Measurements from ENCODE around the gene AGPAT2.

AGPAT2 gene

DNA sequence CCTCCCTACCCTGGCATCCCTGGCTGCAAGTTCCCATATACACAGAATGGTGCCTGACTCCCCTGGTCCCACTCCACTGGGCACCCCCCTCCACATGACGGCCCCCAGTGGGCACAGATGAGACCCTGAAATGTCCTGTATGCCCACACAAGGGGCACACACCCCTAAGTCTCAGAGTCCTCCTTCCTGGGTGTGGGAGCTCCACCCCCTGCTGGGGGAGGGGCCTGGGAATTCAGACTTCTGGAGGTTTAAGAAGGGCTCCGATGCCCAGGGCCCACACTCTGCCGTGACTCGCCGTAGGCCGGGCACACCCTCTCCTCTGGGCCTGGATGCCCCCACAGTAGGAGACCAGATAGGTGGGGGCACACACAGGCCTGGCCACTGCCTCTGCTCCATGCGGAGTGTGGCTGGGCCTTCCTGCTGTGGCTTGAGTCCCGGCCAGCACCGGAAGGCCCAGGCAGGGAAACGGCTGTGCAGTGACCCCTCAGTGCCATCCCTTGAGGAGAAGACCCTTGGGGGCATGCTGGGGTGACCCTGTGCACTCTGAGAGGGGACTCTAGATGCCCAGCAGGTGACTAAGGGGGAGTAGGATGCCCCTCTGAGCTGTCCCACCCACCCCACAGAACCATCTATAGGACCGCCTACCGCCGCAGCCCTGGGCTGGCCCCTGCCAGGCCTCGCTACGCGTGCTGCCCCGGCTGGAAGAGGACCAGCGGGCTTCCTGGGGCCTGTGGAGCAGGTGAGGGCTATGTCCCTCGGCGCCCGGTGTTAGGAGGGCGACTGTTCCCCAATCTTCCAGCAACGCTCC, 18.1 kb downstream of the AGPAT2 start:
- TF ChIP-seq, protein P1, sequence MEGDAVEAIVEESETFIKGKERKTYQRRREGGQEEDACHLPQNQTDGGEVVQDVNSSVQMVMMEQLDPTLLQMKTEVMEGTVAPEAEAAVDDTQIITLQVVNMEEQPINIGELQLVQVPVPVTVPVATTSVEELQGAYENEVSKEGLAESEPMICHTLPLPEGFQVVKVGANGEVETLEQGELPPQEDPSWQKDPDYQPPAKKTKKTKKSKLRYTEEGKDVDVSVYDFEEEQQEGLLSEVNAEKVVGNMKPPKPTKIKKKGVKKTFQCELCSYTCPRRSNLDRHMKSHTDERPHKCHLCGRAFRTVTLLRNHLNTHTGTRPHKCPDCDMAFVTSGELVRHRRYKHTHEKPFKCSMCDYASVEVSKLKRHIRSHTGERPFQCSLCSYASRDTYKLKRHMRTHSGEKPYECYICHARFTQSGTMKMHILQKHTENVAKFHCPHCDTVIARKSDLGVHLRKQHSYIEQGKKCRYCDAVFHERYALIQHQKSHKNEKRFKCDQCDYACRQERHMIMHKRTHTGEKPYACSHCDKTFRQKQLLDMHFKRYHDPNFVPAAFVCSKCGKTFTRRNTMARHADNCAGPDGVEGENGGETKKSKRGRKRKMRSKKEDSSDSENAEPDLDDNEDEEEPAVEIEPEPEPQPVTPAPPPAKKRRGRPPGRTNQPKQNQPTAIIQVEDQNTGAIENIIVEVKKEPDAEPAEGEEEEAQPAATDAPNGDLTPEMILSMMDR (IDR thresholded peaks at IDR 0.05; ENCODE audit: low read depth, low read length, missing control alignments): no peak
- DNase-seq (ENCODE audit: low read depth): no peak
- no peak overlapping the region for H3K4me3 ChIP-seq (ENCODE audit: low read depth, low read length)

DNA sequence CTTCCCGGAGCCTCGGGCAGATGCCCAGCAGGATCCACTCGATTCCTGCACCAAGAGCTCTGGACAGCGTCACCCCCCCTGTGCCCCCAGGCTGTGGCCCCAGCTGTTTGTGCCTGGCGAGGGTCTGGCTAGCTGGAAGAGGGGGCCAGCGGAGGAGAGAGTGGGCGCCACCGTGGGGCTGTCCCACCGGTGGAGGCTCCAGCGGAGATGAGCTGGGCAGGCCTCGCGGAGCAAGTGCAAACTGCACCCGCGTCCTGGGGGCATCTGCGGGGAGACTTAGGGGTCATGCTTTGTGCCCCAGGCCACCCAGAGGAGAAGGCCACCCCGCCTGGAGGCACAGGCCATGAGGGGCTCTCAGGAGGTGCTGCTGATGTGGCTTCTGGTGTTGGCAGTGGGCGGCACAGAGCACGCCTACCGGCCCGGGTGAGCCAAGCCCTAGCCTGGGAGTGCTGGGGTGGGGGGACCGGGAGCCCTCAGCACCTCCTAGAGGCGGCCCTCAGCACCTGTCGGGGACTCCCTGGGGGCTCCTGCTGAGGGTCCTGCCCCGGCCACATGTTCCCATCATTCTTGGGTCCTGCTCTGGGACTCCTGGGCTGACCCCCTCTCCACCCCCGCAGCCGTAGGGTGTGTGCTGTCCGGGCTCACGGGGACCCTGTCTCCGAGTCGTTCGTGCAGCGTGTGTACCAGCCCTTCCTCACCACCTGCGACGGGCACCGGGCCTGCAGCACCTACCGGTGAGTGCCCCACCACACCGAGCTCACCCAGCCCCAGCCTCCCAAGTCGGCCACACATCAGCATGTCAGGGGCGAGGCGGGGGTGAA, 19.1 kb downstream of the AGPAT2 start:
- TF ChIP-seq, protein P1 (IDR thresholded peaks at IDR 0.05; ENCODE audit: low read depth, low read length, missing control alignments): no peak
- no peak for DNase-seq (ENCODE audit: low read depth)
- H3K4me3 ChIP-seq (ENCODE audit: low read depth, low read length): no peak overlapping the region

DNA sequence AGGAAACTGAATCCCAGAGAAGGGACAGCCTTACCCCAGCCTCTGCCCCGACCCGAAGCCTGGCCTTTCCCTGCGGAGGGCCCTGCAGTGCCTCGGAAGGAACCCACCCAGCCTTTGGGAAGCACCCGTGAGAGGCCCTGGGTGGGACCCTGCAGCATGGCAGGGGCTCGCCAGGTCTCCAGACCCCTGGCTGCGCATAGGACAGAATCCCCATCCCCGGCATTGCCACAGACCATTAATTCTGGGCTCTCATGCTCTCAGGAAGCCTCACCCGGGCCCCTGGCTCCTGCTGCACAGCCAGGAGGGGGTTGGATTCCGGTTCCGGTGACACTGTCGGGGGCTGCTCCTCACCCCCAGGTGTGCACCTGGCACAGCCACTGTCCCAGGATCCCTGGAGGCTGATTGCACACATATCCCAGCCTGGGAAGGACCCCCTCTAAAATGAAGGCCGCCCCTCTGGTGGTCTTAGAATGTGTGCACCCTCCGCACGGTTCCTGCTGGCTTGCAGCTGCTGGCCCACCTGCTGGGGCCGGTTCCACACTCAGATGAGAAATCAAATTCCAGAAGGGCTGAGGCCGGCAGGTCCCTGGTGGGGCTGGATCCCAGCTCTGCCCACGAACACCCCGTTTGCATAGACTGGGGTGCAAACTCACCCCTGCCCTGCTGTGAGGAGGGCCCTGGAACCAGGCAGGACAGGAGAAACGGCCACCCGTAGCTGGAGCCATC, 19.9 kb downstream of the AGPAT2 start:
- H3K4me3 ChIP-seq (ENCODE audit: low read depth, low read length): no peak overlapping the region
- no peak for DNase-seq (ENCODE audit: low read depth)
- TF ChIP-seq, protein P1 (IDR thresholded peaks at IDR 0.05; ENCODE audit: low read depth, low read length, missing control alignments): no peak

DNA sequence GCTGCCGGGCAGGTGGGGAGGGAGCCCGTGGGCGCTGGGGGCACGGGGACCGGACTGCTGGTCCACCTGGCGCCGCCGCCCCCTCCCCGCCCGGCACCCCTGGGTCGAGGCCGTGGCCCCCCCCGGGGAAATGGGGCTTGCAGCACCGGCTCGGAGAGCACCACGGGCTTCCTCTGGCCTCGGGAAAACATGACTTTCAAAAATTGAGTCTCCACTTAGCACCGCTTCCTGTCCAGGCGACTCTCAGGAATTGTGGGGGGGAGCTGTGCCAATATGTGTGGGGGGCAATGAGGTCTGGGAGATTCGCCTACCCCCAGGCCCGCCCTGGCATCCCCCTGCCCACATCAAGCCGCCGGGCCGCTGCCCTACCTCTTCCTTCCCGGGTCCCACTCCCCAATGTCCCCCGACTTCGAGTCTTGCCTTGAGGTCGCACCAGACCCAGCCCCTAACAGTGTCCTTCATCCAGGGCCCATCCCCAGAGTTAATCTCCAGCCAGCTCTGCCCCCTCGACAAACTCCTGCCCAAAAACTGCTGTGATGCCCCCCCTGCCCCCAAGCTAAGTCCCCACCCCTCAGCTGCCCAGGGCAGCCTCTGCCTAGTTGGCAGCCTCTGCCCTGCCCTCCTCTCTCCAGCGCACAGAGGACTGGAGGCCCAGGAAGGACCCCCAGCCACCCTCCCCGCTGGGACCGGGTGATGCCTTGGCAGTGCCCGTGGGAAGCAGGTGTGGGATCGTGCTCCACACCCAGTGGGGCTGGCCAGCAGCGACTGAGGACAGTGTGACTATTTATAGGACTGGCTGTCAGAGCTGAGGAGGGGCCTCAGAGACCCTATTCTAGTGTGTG, 20.7 kb downstream of the AGPAT2 start:
- DNase-seq (ENCODE audit: low read depth): no peak
- no peak overlapping the region for H3K4me3 ChIP-seq (ENCODE audit: low read depth, low read length)
- TF ChIP-seq, protein P1 (IDR thresholded peaks at IDR 0.05; ENCODE audit: low read depth, low read length, missing control alignments): no peak

DNA sequence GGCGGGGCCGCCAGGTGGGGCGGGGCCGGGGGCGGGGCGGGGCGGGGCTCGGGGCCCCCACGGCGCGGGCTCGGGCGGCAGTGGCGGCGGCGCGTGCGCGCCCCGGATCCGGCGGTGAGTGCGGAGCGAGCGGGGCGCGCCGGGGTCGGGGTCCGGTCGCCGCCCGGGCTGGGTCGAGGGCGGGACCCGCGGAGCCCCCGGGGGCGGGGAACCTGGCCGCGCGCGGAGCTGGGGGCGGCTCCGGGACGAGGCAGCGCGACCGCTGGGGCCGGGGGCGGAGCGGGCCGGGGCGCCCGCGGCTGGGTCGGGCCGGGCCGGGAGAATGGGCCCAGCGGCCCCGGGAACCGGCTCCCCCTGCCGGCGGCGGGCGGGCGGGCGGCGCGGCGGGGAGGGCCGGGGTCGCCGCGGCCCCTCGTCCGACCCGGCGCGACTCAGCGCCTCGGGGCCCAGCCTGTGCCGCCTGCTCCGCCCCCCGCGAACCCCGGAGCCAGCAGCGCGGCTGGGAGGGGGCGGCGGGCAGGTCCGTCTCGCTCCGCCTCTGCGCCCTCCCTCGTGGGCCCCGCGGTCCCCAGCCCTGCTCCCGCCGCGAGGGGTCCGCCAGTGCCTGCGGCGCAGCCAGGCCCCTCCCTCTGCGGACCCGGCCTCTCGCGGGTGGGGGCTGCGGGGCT, 21.4 kb downstream of the AGPAT2 start:
- TF ChIP-seq, protein P1 (IDR thresholded peaks at IDR 0.05; ENCODE audit: low read depth, low read length, missing control alignments): no peak
- no peak for DNase-seq (ENCODE audit: low read depth)
- no peak overlapping the region; the same call in 1 of the 2 replicates for H3K4me3 ChIP-seq (ENCODE audit: low read depth, low read length)
